NCI-H774 (cell line): ENCODE data around the gene TMEM131.
"Not testable (repeated sequence)": the region's sequence is repeated elsewhere in the genome, so short reads cannot be mapped to it uniquely, and the experiment has no call there.

ENCODE experiments used
- DNase-seq: peaks from one replicate; lab custom pipeline; 2025; lab: John Stamatoyannopoulos, UW

TMEM131 gene

DNA sequence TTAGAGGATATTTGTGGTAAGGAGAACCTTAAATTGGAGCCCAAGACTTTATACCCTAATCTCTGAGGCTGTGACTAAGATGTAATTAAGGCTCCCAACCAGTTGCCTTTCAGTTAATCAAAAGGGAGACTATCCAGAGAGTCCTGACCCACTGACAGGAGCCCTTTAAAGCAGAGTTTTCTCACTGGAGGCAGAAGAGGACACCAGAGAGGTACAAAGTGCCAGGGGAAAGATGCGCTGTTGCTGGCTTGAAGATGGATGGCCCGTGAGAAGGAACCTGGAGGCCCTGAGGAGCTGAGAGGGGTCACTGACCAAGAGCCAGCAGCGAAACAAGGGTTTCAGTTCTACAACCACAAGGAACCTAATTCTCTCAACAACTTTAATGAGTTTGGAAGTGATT, 137.3 kb downstream of the TMEM131 start:
- no peak for DNase-seq

DNA sequence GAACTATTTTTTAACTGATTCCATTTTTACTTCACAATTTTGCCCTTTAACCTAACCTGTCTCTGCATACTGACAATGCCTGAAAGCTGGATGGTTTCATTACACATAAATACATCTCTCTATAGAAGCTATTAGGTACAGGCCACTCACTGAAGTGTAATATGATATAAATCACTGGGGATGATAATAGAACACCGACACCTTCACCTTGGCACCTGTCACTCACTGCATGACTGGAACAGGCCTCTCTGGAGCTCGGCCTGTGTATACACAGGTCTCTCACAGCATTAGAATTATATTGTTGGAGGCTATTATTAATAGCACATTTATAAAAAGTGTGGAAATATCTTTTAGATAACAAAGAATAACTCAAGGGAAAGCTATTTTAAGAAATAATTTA, 138.2 kb downstream of the TMEM131 start:
- no peak for DNase-seq

DNA sequence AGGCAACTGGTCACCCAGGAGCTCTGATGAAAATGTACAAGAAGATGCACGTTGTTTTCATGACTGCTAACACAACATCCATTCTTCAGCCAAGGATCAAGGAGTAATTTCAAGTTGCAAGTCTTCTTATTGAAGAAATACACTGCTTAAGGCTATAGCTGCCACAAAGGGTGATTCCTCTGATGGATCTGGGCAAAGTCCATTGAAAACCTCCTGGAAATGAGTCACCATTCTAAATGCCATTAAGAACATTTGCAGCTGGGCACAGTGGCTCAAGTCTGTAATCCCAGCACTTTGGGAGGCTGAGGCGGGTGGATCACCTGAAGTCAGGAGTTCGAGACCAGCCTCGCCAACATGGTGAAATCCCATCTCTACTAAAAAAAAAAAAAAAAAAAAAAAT, 142.7 kb downstream of the TMEM131 start:
- not testable (repeated sequence) for DNase-seq

DNA sequence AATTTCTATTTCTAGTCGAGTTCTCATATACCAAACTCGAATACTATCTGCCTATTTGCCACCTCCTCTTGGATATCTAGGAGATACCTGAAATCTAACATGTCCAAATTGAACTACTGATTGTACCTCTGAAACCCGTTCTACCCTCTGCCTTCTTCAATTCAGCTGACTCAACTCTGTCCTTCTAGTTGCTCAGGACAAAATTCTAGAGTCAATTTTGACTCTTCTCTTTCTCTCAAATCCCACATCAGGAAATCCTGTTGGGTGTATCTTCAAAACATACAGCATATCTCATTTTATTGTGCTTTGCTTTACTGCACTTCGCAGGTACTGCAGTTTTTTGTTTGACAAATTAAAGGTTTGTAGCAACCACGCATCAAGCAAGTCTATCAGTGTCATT, 144.6 kb downstream of the TMEM131 start:
- DNase-seq = no peak

DNA sequence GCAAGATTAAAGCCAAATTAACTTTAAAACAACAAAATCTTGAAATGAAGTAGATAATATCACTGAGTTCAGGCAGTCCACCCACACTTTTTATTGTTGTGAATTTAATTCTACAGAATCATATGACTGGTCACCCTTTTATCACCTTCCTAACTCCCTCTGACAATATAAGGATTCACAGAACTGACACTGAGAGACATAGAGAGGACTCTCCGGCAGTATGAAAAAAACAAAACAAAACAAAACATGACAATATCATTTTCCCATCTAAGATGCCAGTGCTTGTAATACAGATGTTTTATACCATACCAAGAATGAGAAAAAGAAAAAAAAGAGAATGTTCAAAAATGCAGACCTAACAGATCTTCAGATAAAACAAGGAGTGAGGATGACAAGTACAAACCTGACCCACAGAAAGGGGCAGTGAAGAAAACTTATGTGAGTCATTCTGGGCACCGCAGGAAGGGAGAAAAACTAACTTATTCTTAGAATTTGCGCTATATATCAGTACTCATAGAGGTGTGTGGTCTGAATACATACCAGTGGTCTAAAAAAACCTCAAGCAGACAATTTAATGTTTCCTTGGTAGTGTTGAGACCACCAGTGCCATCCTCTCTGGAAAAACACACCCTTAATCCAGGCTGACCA, 145.7 kb downstream of the TMEM131 start:
- DNase-seq = no peak

DNA sequence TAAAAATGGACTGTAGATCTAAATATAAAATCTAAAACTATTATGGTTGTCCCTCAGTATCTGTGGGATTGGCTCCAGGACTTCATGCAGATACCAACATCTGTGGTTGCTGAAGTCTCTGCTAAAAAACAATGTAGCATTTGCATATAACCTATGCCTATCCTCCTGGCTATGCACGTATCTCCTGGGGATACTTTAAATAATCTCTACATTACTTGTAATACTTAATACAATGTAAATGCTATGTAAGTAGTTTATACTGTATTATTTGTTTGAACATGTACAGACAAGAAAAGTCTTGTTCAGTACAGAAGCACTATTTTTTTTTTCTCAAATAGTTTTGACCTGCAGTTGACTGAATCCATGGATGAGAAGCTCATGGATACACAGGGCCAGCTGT, 147.4 kb downstream of the TMEM131 start:
- no peak for DNase-seq

DNA sequence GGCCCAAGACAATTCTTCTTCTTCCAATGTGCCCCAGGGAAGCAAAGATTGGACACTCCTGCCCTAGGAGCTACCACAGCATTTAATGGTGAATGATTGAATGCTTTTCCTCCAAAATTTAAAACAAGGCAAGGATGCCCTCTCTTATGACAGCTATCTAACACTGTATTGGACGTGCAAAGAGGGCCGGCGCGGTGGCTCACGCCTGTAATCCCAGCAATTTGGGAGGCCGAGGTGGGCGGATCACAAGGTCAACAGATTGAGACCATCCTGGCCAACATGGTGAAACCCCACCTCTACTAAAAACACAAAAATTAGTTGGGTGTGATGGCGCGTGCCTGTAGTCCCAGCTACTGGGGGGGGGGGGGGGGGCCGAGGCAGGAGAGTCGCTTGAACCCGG, 149.0 kb downstream of the TMEM131 start:
- DNase-seq = not testable (repeated sequence)

DNA sequence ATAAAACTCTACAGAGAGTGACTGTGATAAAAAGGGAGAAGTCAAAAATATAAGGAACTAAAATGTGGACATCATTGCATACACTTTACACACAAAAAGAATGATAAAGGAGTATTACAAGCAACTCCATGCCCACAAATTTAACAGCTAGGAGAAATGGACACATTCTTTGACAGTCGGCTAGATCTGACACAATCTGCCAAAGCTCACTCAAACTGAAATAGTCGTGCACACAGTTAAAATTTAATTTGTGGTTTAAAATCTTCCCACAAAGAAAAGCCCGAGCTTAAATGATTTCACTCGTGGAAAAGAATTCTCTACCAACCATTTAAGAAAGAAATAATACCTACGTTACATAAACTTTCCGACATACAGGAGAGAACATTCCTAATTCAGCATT, 149.9 kb downstream of the TMEM131 start:
- no peak for DNase-seq

DNA sequence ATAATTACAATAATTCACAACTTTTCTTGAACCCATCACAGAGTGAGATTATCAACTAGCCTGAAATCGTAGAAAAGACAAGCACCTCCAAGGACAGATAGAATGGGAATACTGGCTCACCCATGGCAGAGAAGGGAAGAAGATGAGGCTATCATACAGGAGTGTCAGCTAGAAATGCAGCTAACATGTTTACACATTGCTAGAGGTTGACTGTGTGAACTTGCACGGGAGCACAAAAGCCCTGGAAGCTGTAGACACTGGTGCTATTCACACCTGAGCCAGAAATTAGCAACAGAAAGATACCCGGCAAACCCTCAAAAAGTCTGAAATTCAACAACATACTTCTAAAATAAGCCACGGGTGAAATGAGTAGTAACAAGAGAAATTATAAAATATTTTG, 150.6 kb downstream of the TMEM131 start:
- DNase-seq = no peak

DNA sequence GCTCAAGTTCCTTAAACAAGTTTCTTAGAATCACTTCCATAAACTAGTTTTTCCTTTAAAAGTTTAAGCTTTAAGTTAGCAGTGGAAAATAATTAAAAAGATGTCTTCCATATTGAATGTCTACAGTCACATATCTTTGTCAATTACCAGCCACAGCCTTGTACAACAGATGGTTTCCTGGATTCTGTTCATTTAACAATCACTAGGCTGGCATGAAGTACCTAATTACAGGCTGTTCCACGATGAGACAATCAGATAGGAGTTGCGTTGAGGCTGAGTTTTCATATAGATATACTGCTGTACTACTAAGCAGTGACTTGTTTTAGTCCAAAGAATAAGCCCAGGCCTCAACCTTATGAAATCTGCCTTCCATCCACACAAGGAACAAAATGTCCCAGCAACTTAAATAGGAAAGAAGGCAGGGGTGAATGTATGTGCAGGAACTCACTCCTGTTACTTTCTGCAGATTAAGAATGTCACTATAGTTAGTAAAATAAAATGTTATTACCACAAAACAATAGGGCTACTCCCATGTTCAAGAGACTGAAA, 151.4 kb downstream of the TMEM131 start:
- peak; percentile 33 for DNase-seq

DNA sequence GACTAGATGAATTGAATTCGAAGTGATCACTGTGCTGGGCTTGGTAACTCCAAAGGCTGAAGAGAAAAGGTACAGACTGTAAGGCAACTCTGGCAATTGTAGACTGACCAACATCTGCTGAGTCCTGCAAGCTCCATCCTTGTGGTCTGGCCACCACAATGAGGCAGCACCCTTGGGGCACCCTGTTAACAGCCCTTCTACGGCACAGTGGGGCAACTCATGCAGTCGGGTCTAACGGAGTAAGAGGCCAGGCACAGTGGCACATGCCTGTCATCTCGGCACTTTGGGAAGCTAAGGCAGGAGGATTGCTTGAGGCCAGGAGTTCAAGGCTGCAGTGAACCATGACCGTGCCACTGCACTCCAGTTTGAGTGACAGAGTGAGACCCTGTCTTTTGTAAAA, 155.6 kb downstream of the TMEM131 start:
- no peak for DNase-seq

DNA sequence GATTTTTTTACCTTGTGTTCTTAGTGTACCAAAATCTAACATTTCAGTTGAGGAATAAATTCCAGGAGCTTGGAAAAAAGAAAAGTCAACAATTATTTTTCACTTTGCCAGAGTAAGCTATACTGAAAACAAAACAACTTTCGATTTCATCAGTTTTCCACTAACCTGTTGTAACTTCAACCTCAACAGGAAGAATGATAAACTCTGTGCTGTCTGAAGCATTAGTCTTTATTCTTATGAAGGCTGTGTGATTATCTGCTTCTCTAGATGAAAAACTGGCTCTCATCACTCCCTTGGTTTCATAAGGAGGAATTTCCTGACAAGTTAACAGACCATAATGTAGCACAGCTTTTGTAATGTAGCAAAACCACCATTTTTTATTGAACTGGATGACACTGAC, 161.1 kb downstream of the TMEM131 start:
- no peak for DNase-seq

DNA sequence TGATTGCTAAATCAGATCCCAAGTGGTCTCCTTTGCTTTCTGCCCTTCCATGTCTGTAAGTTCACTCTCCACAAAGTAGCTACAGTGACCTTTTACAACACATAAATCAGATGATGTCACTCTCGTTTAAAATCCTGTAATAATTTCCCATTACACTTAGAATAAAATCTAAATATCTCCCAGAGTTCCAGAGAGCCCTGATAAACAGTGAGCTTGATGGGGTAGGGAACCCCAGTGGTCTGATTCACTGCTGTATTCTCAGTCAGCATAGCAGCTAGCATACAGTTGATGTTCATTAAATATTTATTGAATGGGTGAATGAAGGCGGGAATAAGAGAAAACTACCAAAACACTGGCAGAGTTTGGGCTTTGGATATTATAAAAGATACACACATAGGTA, 164.6 kb downstream of the TMEM131 start:
- no peak for DNase-seq

DNA sequence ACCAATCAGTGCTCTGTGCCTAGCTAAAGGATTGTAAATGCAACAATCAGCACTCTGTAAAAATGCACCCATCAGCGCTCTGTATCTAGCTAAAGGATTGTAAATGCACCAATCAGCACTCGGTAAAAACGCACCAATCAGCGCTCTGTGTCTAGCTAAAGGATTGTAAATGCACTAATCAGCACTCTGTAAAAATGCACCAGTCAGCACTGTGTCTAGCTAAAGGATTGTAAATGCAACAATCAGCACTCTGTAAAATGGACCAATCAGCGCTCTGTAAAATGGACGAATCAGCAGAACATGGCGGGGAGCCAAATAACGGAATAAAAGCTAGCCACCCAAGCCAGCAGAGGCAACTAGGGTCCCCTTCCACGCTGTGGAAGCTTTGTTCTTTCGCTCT, 166.5 kb downstream of the TMEM131 start:
- not testable (repeated sequence) for DNase-seq

DNA sequence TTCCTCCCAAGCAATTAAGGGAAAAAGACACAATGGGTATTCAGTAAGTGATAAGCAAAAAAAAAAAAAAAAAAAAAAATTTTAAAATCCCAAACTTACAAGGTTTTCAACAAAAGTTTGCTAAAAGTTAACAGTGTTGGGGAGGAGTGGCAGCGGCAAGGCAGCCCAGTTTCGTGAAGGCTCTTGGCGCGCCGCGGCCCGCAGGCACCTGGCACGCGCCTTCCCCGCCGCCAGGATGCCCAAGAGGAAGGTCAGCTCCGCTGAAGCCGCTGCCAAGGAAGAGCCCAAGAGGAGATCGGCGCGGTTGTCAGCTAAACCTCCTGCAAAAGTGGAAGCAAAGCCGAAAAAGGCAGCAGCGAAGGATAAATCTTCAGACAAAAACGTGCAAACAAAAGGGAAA, 168.7 kb downstream of the TMEM131 start:
- DNase-seq = not testable (repeated sequence)

DNA sequence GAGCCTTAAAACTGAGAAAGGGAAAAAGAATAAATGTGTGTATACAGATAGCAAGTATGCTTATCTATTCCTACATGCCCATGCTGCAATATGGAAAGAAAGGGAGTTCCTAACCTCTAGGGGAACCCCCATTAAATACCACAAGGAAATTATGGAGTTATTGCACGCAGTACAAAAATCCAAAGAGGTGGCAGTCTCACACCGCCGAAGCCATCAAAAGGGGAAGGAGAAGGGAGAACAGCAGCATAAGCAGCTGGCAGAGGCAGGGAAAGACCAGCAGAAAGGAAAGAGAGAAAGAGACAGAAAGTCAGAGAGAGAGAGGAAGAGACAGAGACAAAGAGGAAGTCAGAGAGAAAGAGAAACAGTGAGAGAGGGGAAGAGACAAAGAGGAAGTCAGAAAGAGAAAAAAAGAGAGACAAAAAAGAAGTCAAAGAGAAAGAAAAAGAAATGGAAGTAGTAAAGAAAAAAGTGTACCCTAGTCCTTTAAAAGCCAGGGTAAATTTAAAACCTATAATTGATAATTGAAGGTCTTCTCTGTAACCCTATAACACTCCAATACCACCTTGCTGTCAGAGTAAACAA, 169.4 kb downstream of the TMEM131 start:
- DNase-seq = not testable (repeated sequence)

DNA sequence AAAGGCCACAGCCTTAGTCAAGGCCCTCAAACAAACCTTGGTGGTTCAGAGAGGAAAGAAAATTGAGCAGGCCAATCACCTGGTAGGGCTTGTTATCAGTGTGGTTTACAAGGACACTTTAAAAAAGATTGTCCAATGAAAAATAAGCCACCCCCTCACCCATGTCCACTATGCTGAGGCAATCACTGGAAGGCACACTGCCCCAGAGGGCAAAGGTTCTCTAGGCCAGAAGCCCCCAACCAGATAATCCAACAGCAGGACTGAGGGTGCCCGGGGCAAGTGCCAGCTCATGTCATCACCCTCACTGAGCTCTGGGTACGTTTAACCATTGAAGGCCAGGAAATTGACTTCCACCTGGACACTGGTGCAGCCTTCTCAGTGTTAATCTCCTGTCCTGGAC, 171.7 kb downstream of the TMEM131 start:
- not testable (repeated sequence) for DNase-seq

DNA sequence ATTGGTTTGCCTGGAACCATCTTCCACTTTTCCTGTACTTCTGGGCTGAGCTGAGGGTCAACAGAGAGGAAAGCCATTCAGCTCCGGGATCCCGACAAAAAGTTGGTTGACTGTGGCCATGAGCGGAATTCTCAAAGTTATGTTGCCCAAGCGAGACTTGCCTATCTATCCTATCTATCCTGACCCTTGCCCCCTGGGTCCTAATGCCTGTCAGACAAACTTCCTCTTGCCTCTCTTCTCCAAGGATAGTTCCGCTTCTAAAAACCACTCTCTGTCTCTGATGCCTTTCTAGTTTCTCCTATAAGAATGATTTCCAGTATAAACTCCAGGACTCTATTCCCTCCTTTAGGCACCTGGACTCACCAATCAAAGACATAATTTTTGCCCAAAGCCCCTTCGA, 173.9 kb downstream of the TMEM131 start:
- DNase-seq = not testable (repeated sequence)

DNA sequence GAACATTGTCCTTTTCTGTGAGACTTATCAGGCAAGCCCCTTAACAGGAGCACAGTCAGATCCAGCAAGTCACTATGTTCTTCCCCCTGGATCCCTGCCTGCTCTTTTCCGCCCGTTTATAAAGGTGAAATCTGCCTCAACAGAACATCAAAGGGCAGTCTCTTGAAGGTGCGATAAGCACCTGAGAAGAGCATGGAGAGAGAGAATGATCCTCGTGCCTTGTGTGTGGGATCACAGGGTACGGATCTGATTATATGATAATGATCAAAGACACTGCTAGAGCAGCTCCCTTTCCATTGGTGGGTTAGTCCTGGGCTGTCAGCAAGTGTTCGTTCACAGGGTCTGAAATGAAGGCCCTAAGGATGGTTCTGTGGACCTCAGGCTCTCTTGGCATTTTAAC, 176.0 kb downstream of the TMEM131 start:
- no peak for DNase-seq

DNA sequence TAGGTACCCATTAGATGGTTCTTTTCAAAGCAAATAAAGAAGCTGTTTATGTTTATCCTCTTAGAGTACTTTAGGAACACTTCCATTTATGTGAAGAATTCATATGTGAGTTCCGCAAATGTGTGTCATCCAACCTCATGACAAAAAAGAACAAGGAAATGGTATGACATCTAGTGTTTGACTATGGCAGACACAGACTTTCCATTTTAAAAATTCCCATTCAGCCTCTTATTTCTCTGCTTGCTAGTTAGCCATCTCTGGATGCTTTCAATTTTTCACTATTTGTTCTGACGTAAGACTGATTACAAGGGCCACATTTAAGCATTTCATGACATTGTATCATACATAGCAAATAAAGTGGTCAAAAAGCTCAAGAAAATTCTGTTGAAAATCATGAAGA, 179.3 kb downstream of the TMEM131 start:
- DNase-seq = no peak

DNA sequence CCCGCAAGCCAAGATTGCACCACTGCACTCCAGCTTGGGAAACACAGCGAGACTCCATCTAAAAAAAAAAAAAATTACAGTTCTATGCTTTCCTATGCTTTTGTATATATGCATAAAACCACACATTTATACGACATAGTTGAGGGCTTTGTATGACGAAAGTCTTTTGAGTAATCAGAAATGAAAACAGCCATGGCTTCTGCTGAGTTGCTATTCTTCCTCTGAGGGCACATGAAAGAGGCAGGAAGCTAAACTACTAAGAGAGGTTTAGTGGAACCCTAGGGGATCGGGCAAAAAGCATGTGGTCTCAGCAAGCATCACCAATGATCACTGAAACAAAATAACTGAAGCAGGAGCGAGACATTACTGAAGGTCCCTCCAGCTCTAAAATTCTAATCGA, 182.8 kb downstream of the TMEM131 start:
- DNase-seq = no peak

DNA sequence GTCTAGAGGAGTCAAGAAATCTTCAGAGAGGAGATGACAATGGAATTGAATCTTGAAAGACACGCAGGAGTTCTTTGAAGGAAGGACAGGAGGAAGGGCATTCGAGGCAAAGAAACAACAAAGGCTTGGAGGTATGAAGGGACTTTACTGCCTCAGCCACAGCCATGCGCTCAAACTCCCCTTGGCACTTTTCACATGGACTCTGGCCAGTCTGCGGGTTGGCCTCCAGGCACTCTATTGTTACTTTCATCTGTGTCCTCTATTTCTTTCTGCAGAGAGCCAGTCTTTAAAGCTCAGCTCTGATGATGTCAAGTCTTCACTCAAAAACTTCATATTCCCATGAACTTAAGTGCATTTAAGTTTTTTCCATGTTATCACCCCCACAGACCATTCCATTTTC, 186.9 kb downstream of the TMEM131 start:
- DNase-seq = no peak

DNA sequence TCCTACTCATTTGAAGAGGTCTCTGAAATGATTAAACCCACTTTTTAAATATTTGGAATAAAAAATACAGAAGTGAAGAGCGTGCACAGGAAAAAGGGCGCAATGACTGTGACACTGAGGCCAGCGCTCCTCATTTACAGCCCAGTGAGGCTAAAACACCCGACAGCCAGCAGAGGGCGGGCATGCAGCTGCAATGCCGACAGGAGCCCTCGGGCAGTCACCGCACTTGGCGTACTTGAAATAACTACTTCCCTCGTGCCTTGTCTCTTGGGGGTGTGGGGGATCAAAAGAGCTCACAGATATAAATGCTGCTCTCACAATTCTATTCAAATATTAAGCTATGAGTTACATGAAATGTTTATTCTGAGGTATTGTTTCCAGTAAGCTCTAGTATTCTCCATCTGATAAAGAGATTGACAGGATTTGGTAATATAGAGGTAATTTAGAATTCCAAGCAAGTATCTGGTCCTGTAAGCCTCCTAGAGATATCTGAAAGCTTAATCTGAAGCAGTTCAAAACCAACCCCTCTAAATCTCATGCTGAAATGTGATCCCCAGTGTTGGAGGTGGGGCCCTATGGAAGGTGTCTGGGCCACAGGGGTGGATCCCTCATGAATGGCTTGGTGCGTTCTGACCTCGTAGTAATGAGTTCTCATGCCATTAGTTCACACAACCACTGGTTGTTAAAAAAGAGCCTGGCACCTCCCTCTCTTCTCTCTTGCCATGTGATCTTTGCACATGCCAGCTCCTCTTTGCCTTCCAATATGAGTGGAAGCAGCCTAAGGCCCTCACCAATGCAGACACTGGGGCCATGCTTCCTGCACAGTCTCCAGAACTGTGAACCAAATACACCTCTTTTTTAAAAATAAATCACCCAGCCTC, 188.8 kb downstream of the TMEM131 start:
- DNase-seq = peak; percentile 4
